Stomach (tissue), 9 donors: Measurements from ENCODE around the gene SHANK1. TPM values are rescaled to one million over a fixed set of nuclear protein-coding genes. Genes with fewer than 3 reads are reported as not detected.
A peak's percentile ranks its signal among the peaks of the same experiment; 100 is the strongest.

Experiments
- DNase-seq, 2 donors: peaks; one replicate each; pipeline versions ENCODE4 v3.0.0 to v3.0.0-alpha.2; 2013 to 2019
- H3K27ac ChIP-seq, 5 donors: fragments of 200-600 bp in 4 of 5; sonication (generic) in 4 of 5; one replicate each; pipeline ENCODE4 v1.5.1; 2013 to 2019; ENCODE audit warnings: mild to moderate bottlenecking in 1 of 5, moderate library complexity in 1 of 5
- H3K27me3 ChIP-seq, 3 donors: fragments of 200-600 bp; sonication (generic); one replicate each; pipeline ENCODE4 v1.5.1; 2017 to 2019; ENCODE audit warnings: mixed run types in 1 of 3
- H3K36me3 ChIP-seq, 4 donors: fragments of 200-600 bp; sonication (generic); 1 replicate in 3 of 4; 2 replicates in 1 of 4; pipeline ENCODE4 v1.5.1; 2016 to 2019
- H3K4me1 ChIP-seq, 4 donors: fragments of 200-600 bp; sonication (generic); one replicate each; pipeline ENCODE4 v1.5.1; 2016 to 2019
- H3K4me3 ChIP-seq, 4 donors: fragments of 200-600 bp; sonication (generic) in 3 of 4; one replicate each; pipeline ENCODE4 v1.5.1; 2016 to 2019; ENCODE audit warnings: mild to moderate bottlenecking in 1 of 4
- H3K9me3 ChIP-seq, 4 donors: fragments of 200-600 bp; sonication (generic); one replicate each; pipeline ENCODE4 v1.5.1; 2016 to 2019
- EP300 ChIP-seq: sonication (generic); formaldehyde crosslinking; IDR thresholded peaks from one replicate; pipeline ENCODE4 v1.6.1; 2017; ENCODE audit warnings: antibody characterized with exemption
- POLR2A ChIP-seq, 4 donors: fragments of 450-650 bp; IDR thresholded peaks; one replicate each; pipeline ENCODE4 v1.6.1; 2016; ENCODE audit warnings: antibody characterized with exemption in 4 of 4, control low read depth in 2 of 4, mild to moderate bottlenecking in 1 of 4, moderate library complexity in 1 of 4
- POLR2AphosphoS5 ChIP-seq, 3 donors: sonication (generic); formaldehyde crosslinking; IDR thresholded peaks; one replicate each; pipeline ENCODE4 v1.6.1; 2016; ENCODE audit warnings: antibody characterized with exemption in 3 of 3
- WGBS, 5 donors: extraction: QIAGEN DNeasy Blood & Tissue Kit in 3 of 5; methylation state at CpG; one replicate each; pipeline versions ENCODE4 v1.1.5 to v1.1.7; 2013 to 2018; 5-methylcytosine and 5-hydroxymethylcytosine counted together
- intact Hi-C: fragments of 100-400 bp; cut with DNase I; formaldehyde crosslinking; loops from one replicate; pipeline ENCODE4 v1.15.1; 2023; ENCODE audit warnings: low total_unique reads
- polyA plus RNA-seq, 3 donors: library from polyadenylated mRNA; stranded (reverse); fragments of 200-250 nt; gene quantifications; one replicate each; pipeline ENCODE4 v1.2.3, GENCODE V29; 2013
- total RNA-seq, 5 donors: library from RNA; depleted of rRNA; stranded (reverse); fragments of >200 nt; gene quantifications; one replicate each; pipeline versions ENCODE4 v1.1.0 to v1.2.3, GENCODE V29; 2014 to 2016
- TF ChIP-seq, protein P1 (sequence below), 7 experiments: fragments of 450-650 bp in 4 of 7; fragments of 200-600 bp in 3 of 7; sonication (generic) in 3 of 7; IDR thresholded peaks; one replicate each; pipeline ENCODE4 v1.5.1; 2016 to 2019; ENCODE audit warnings: antibody characterized with exemption in 7 of 7, control low read depth in 2 of 7, mild to moderate bottlenecking in 1 of 7
- donor health status: healthy with polysubstance abuse.
- donor health status: Bipolar disorder and iron deficiency.
- donor health status: healthy.

SHANK1 gene
- total and polyA plus RNA-seq, 8 donors = 0.15 to 1.5 (median 0.67) TPM; not detected in 4

DNA sequence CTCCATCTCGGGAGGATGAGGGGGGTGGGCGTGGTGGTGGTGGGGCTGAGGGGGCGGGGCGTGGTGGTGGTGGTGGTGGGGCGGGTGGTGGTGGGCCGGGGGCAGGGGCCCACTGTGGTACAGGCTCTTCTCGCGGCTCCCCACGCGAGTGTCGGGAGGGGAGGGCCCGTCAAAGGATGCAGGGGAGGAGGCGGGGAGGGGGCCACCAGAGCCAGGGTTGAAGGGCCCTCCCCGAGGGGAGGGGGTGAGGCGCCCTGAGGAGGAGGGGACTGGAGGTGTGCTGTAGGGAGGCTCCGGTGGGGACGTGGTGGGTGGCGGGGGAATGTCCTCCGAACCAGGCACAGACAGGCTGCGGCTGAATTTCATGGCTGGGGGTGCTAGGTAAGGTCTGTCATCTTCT is 50.7 kb downstream of the SHANK1 start:
- peaks cover 9 to 27% (median 16%) of the 10 kb centered on the region in 4 donors for H3K4me1 ChIP-seq
- TF ChIP-seq POLR2A (IDR thresholded peaks at IDR 0.05) (no peak), EP300 (no peak), POLR2AphosphoS5 (IDR thresholded peaks at IDR 0.05) (no peak)
- TF ChIP-seq, protein P1, sequence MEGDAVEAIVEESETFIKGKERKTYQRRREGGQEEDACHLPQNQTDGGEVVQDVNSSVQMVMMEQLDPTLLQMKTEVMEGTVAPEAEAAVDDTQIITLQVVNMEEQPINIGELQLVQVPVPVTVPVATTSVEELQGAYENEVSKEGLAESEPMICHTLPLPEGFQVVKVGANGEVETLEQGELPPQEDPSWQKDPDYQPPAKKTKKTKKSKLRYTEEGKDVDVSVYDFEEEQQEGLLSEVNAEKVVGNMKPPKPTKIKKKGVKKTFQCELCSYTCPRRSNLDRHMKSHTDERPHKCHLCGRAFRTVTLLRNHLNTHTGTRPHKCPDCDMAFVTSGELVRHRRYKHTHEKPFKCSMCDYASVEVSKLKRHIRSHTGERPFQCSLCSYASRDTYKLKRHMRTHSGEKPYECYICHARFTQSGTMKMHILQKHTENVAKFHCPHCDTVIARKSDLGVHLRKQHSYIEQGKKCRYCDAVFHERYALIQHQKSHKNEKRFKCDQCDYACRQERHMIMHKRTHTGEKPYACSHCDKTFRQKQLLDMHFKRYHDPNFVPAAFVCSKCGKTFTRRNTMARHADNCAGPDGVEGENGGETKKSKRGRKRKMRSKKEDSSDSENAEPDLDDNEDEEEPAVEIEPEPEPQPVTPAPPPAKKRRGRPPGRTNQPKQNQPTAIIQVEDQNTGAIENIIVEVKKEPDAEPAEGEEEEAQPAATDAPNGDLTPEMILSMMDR (IDR thresholded peaks at IDR 0.05) = no peak
- no peak overlapping the region for H3K4me3 ChIP-seq
- H3K27ac ChIP-seq = no peak overlapping the region
- H3K9me3 ChIP-seq = no peaks in the 10 kb centered on the region
- peaks cover 37 to 98% (median 69%) of the 10 kb centered on the region in 3 donors for H3K27me3 ChIP-seq
- no peaks in the 10 kb centered on the region for H3K36me3 ChIP-seq
- no peak for DNase-seq
- intact Hi-C loops = no loop called here
- WGBS, 5 donors = 42 to 58% (median 46%) methylated on average over 5 to 20 of the region's 20 CpGs

DNA sequence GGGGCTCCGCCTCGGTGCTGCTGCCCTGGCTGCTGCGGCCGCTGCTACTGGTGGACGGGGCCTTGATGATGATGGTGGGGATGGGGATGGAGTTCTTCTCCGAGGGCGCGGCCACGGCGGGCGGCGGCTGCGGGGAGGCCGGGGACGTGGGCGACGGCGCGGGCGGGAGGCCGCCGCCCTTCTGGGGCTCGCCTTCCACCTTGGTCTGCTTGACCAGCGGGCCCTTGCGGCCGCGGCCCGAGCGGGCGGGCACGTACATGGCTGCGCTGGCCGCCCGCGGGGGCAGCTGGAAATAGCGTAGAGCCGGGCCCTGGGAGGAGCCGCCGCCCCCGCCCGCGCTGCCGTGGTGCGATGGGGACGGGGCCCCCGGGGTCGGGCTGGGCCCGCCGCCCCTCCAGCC is 51.2 kb downstream of the SHANK1 start:
- Histone ChIP-seq H3K4me3 (no peak overlapping the region), H3K36me3 (no peaks in the 10 kb centered on the region), H3K27me3 (peaks cover 37 to 95% (median 69%) of the 10 kb centered on the region in 3 donors), H3K4me1 (peaks cover 9 to 27% (median 16%) of the 10 kb centered on the region in 4 donors), H3K9me3 (no peaks in the 10 kb centered on the region), H3K27ac (no peak overlapping the region)
- no peak for DNase-seq
- no peak for TF ChIP-seq POLR2A (IDR thresholded peaks at IDR 0.05)
- no peak for TF ChIP-seq EP300
- TF ChIP-seq, protein P1 (IDR thresholded peaks at IDR 0.05) = no peak
- TF ChIP-seq POLR2AphosphoS5 (IDR thresholded peaks at IDR 0.05) = no peak
- WGBS, 5 donors = 1 to 9% (median 4%) methylated on average over 25 to 49 of the region's 49 CpGs
- intact Hi-C loops = no loop called here

DNA sequence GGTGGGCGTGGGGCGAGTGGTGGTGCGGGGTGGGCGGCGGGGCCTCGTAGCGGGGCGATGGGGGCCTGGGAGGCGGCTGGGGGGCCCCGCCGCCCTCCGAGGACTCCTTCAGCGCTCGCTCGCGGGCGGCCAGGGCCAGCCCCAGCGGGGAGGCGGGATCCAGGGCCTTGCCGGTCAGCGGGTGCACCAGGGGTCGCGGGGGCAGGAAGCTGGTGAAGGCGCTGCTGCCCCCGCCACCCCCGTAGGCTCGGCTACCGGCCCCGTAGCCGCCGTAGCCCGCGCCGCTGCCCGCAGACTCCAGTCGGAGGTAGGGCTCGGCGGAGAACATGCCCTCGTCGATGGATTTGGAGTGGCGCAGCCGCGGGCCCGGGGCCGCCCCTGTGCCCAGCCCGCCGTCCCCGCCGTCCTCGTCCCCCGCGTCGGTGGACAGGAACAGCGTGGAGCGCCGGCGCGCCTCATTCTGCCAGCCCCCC is 51.8 kb downstream of the SHANK1 start:
- Histone ChIP-seq H3K27me3 (peaks cover 37 to 95% (median 69%) of the 10 kb centered on the region in 3 donors), H3K4me3 (peak overlapping the region in 1 of 4 donors; percentile 19), H3K9me3 (no peaks in the 10 kb centered on the region), H3K36me3 (no peaks in the 10 kb centered on the region), H3K4me1 (peaks cover 9 to 27% (median 16%) of the 10 kb centered on the region in 4 donors), H3K27ac (no peak overlapping the region)
- DNase-seq = no peak
- WGBS, 5 donors = 0 to 5% (median 3%) methylated on average over 4 to 58 of the region's 58 CpGs; no CpG with 5 or more reads in 1 of the 5 donors
- no peak for TF ChIP-seq POLR2AphosphoS5 (IDR thresholded peaks at IDR 0.05)
- TF ChIP-seq POLR2A (IDR thresholded peaks at IDR 0.05) = no peak
- no peak for TF ChIP-seq EP300
- TF ChIP-seq, protein P1 (IDR thresholded peaks at IDR 0.05) = no peak
- intact Hi-C loops = no loop called here

DNA sequence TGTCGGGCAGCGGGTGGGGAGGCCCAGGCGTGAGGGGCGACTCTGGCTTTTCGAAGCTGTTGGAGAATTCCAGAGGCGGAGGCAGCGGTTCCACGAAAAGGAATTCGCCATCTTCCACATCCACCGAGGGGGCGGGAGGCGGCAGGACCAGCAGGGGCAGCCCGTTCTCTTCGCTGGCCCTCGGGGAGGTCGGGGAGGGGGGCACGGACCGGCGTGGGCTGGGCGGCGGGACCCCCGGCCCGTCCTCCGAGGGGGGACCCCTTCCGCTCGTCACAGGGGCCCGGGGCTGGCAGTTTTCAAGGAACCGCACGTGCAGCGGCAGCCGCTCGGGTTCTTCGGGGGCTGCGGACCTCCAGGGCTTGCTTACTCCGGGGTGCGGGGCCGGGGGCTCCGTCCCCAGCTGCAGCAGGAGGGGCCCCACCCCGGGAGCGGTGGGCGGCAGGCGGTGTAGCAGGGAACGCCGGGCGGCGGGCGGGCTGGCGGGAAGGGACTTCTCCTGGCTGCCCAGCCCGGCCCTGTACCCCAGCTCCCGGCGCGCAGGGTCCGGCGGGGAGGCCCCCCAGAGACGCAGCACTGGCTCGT is 52.3 kb downstream of the SHANK1 start:
- Histone ChIP-seq H3K4me3 (peak overlapping the region in 1 of 4 donors; percentile 19), H3K9me3 (no peaks in the 10 kb centered on the region), H3K27me3 (peaks cover 37 to 95% (median 66%) of the 10 kb centered on the region in 3 donors), H3K27ac (no peak overlapping the region), H3K36me3 (no peaks in the 10 kb centered on the region), H3K4me1 (peaks cover 9 to 27% (median 16%) of the 10 kb centered on the region in 4 donors)
- intact Hi-C loops = no loop called here
- WGBS, 5 donors = 5 to 14% (median 6%) methylated on average over 21 to 56 of the region's 56 CpGs
- no peak for DNase-seq
- TF ChIP-seq EP300 = no peak
- TF ChIP-seq, protein P1 (IDR thresholded peaks at IDR 0.05) = no peak
- TF ChIP-seq POLR2AphosphoS5 (IDR thresholded peaks at IDR 0.05) = no peak
- TF ChIP-seq POLR2A (IDR thresholded peaks at IDR 0.05) = no peak
